Common myeloid progenitor, CD34-positive (primary cell): ENCODE results near the gene ATP8B3.

Source experiments
- CTCF ChIA-PET: fragments of 350-600 bp; sonication (Branson Sonifier 250); formaldehyde crosslinking; loops from one replicate; lab custom pipeline; 2021; ENCODE audit warnings: antibody characterized with exemption; lab: Charles Lee
- POLR2A ChIA-PET: fragments of 350-600 bp; sonication (Branson Sonifier 250); formaldehyde crosslinking; loops from one replicate; lab custom pipeline; 2021; ENCODE audit warnings: antibody characterized with exemption; lab: Charles Lee
- DNase-seq, 3 donors: peaks; one replicate each; pipeline versions ENCODE4 v3.0.0 to v3.0.0-alpha.2; 2013
- H3K27ac ChIP-seq, 2 experiments: 1 replicate in 1 of 2; 2 replicates in 1 of 2; pipeline ENCODE4 v1.7.0; 2013; ENCODE audit warnings: inconsistent platforms in 2 of 2, low read length in 2 of 2, mild to moderate bottlenecking in 2 of 2, low read depth in 1 of 2, moderate library complexity in 1 of 2; ENCODE audit not compliant: severe bottlenecking in 2 of 2, insufficient read depth in 1 of 2, poor library complexity in 1 of 2
- H3K27me3 ChIP-seq, 5 experiments: replicated peaks in 2 of 5; 1 replicate in 3 of 5; 2 replicates in 2 of 5; pipeline versions ENCODE4 v1.6.1 to v1.7.0; 2013; ENCODE audit warnings: low read length in 4 of 5, mild to moderate bottlenecking in 2 of 5, moderate library complexity in 2 of 5, inconsistent platforms in 1 of 5; ENCODE audit not compliant: insufficient read depth in 5 of 5, control insufficient read depth in 4 of 5
- H3K36me3 ChIP-seq, 4 experiments: 1 replicate in 2 of 4; 2 replicates in 2 of 4; pipeline versions ENCODE4 v1.6.1 to v1.7.0; 2013; ENCODE audit warnings: low read length in 3 of 4, control low read depth in 1 of 4, mild to moderate bottlenecking in 1 of 4; ENCODE audit not compliant: control insufficient read depth in 4 of 4, insufficient read depth in 4 of 4
- H3K4me1 ChIP-seq, 4 experiments: 1 replicate in 3 of 4; 2 replicates in 1 of 4; pipeline versions ENCODE4 v1.6.1 to v1.7.1; 2013; ENCODE audit warnings: low read length in 3 of 4, mild to moderate bottlenecking in 3 of 4, control low read depth in 1 of 4, inconsistent platforms in 1 of 4, moderate library complexity in 1 of 4; ENCODE audit not compliant: control insufficient read depth in 4 of 4, insufficient read depth in 4 of 4; ENCODE audit errors: control extremely low read depth in 1 of 4
- H3K4me3 ChIP-seq, 7 experiments: 1 replicate in 4 of 7; 2 replicates in 3 of 7; pipeline versions ENCODE4 v1.5.1 to v1.7.0; 2013; ENCODE audit warnings: mild to moderate bottlenecking in 7 of 7, low read length in 6 of 7, moderate library complexity in 6 of 7, inconsistent platforms in 2 of 7, low read depth in 2 of 7, control low read depth in 1 of 7; ENCODE audit not compliant: insufficient read depth in 4 of 7, control insufficient read depth in 1 of 7; ENCODE audit errors: extremely low read depth in 1 of 7
- H3K9me3 ChIP-seq, 5 experiments: 1 replicate in 4 of 5; 2 replicates in 1 of 5; pipeline versions ENCODE4 v1.6.1 to v1.7.1; 2013; ENCODE audit warnings: low read length in 4 of 5, mild to moderate bottlenecking in 2 of 5, inconsistent platforms in 1 of 5, low read depth in 1 of 5, moderate library complexity in 1 of 5; ENCODE audit not compliant: control insufficient read depth in 4 of 5, insufficient read depth in 2 of 5; ENCODE audit errors: control extremely low read depth in 1 of 5
- WGBS: methylation state at CpG from one replicate; pipeline ENCODE4 v1.1.5; 2013; ENCODE audit not compliant: insufficient coverage; 5-methylcytosine and 5-hydroxymethylcytosine counted together

The ATP8B3 gene

DNA sequence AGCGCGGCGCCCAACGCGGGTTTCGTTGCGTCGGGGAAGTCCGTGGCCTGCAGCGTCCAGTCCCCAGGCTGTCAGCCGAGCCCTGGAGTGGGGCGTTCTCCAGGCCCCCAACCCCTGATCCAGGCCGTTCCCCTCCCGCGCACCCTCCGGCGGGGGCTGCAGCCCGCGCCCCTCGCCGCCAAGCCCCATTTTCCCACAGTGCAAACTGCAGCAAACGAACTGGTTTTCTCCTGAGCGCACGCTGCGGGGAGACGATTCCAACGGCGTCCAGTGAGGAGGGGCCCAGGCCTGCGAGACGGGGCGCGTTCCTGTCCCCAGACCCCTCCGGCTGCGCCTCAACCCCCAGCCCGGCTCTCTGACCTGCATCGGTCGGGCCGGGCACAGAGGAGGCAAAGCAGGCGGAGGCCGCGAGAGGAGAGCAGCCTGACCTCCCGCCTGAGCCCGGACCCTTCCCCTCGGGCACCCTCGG lies 63.2 kb downstream of the ATP8B3 start:
- WGBS = 4% methylated on average over 43 of the region's 45 CpGs
- no peak for DNase-seq
- Histone ChIP-seq H3K27ac (no peak overlapping the region), H3K27me3 (peaks cover 0 to 95% (median 50%) of the 10 kb centered on the region in 5 experiments), H3K4me3 (no peak overlapping the region), H3K4me1 (peaks cover 0 to 44% (median 21%) of the 10 kb centered on the region in 4 experiments), H3K36me3 (no peaks in the 10 kb centered on the region), H3K9me3 (no peaks in the 10 kb centered on the region)
- ChIA-PET CTCF (no interaction called here), POLR2A (no interaction called here)

DNA sequence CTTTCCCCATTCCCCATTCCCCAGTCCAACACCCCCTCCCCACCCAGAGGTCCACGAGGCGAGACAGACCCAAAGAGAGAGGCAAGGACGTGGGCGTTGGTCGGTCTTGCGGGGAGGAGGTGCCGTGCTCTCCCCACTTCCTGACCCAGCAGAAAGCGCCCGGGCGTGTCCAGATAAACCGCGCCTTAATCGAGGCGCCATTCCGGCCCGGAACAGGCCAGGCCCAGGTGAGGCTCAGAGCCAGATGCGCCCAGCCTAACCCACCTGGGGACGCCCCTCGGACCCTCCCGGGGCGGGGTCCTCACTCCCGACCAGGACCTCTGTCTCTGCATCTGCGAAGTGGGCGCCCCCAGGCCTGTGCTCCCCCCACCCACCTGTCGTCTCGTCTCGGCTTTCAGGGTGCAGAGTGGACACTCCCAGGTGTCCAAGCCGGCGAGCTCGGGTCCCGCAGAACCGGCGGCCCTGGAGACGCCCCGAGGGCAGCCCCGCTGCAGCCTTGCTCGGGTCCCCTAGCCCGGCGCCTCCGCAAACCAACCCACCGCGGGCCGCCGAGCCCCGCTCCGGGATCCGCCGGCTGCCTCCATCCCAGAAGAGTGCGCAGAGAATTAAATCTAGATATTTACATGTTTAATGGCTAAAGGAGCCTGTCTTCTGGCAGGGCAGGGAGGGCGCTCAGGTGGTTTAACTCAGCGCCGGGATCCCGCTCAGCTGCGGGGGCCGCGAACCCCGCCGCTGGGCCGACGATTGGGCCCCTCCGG lies 63.8 kb downstream of the ATP8B3 start:
- WGBS = 3% methylated on average over 44 of the region's 61 CpGs
- Histone ChIP-seq H3K27me3 (peaks cover 0 to 97% (median 51%) of the 10 kb centered on the region in 5 experiments), H3K9me3 (no peaks in the 10 kb centered on the region), H3K4me1 (peaks cover 0 to 41% (median 20%) of the 10 kb centered on the region in 4 experiments), H3K4me3 (no peak overlapping the region), H3K27ac (peak overlapping the region in 1 of 2 experiments; percentile 61), H3K36me3 (no peaks in the 10 kb centered on the region)
- POLR2A ChIA-PET = no interaction called here
- no peak for DNase-seq
- CTCF ChIA-PET = no interaction called here

DNA sequence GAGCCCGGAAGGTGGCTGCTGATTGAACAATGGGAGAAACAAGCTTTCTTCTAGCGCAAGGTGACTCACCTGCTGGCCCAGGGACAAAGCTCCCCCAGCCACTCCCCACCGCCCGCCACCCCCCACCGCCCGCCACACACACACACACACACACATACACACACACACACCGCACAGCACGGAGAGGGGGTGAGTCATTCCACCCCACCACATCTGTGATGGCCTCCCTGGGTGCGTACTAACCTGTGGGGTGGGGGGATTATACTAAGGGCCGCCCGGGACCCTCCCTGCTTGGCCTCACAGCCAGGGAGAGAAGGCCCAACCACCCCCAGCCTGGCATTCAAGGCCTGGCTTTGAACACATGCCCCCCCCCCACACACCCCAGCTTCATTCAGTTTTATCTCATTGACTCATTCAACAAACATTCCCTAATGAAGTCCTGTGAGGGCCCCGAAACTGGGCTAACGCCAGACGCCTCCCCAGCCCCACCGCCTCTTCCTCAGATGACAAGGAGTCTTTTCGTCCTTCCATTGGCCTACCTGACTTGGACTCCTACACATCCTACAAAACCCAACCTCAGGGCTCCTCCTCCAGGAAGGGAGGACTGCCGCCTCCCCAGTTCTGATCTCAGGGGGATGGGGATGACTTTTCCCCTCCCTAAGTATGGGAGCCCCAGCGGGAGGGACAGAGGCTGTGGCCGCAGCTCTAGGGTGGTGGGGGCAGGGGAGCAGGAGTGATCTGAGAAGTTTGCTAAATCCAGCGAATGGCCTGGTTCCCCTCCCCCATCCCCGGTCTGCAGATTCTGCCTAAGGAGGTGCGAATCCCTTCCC lies 64.6 kb downstream of the ATP8B3 start:
- no peaks in the 10 kb centered on the region for H3K9me3 ChIP-seq
- ChIA-PET CTCF (interaction anchor here (1.0 to 1.7 kb wide), 3 partner anchors 8 to 19 kb away, joined by 4 to 7 read pairs (median 6); no protein-coding TSS in a partner anchor), POLR2A (no interaction called here)
- peak in 2 of 3 donors; percentile 61 to 69 for DNase-seq
- H3K36me3 ChIP-seq = no peaks in the 10 kb centered on the region
- H3K4me1 ChIP-seq = peaks cover 0 to 38% (median 18%) of the 10 kb centered on the region in 4 experiments
- peak overlapping the region in 1 of 2 experiments; percentile 61 for H3K27ac ChIP-seq
- H3K27me3 ChIP-seq = peaks cover 0 to 97% (median 50%) of the 10 kb centered on the region in 5 experiments
- no peak overlapping the region for H3K4me3 ChIP-seq
- WGBS = no CpG with 5 or more reads among the region's 22 CpGs

DNA sequence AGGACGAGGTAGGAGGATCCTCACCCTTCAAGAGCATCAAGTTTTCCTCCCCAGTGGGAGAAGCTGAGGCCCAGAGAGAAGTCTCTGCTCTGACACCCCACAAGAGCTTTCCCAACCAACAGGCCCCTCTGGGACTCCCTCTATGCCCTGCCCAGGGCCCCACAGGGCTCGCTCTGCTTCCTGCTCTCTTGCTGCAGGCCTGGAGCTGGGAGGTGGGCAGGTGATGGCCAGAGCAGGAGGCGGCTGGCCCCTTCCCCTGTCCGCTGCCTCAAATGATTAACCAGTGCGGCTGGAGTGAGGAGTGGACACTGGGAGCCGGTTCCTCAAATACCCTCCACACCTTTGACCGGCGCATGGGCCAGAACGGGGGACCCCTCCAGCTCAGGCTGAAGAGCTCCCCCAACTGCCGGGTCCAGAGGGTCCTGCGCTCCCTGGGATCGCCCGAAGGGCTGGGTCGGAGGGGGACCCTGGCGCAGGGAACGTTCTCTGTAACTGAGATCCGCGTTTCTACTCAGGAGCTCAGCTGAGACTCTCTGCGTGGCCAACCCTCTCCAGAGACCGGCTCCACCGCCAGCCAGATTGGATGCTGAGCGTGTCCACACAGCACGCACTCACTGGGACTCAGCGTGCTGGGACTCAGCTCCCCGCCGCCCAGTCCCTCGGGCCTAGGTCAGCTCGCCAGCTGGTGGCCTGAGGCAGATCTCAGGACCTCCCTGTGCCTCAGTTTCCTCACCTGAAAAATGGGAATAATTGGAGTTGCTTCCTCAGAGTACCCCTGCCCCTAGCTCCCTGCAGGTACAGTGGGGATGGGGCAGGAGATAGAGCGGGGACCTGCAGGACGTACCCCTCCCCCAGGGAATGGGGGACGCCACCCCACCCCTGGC lies 65.4 kb downstream of the ATP8B3 start:
- no peaks in the 10 kb centered on the region for H3K9me3 ChIP-seq
- no peak overlapping the region for H3K4me3 ChIP-seq
- 7% methylated on average over 22 of the region's 31 CpGs for WGBS
- H3K27ac ChIP-seq = no peak overlapping the region
- peak in 2 of 3 donors; percentile 41 to 56 for DNase-seq
- no peaks in the 10 kb centered on the region for H3K36me3 ChIP-seq
- H3K27me3 ChIP-seq = peaks cover 0 to 95% (median 52%) of the 10 kb centered on the region in 5 experiments
- peaks cover 0 to 33% (median 12%) of the 10 kb centered on the region in 4 experiments for H3K4me1 ChIP-seq
- POLR2A ChIA-PET = no interaction called here
- CTCF ChIA-PET = interaction anchor here (0.7 to 1.7 kb wide), 4 partner anchors 9 to 36 kb away, joined by 3 to 7 read pairs (median 5); no protein-coding TSS in a partner anchor

DNA sequence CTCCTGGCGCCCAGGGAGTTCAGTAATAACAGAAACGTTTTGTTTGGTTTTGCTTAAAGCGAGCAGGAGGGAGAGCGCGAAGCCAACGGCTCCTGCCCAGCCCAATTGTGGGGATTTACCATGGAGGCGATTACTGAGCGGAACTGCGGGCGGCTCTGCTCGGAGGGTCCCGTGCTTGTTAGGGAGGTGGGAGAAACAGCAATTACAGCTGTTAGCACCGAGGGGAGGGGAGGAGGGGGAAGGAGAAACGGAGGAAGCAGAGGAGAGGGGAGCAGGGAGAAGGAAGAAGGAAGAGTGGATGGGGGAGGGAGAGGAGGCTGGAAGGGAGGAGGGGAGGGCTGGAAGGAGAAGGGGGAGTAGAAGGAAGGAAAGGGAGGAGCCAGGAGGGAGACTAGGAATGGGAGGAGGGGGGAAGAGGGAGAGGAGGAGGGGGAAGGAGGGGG lies 66.5 kb downstream of the ATP8B3 start:
- ChIA-PET POLR2A (interaction anchor here (0.6 kb wide), 1 partner anchor 26 kb away, joined by 3 read pairs; no protein-coding TSS in a partner anchor), CTCF (interaction anchor here (1.7 kb wide), 1 partner anchor 16 kb away, joined by 7 read pairs; no protein-coding TSS in a partner anchor)
- Histone ChIP-seq H3K4me1 (peaks cover 0 to 32% (median 11%) of the 10 kb centered on the region in 4 experiments), H3K36me3 (no peaks in the 10 kb centered on the region), H3K27me3 (peaks cover 0 to 87% (median 46%) of the 10 kb centered on the region in 5 experiments), H3K4me3 (no peak overlapping the region), H3K9me3 (peaks cover 0 to under 1% (median 0%) of the 10 kb centered on the region in 5 experiments), H3K27ac (no peak overlapping the region)
- WGBS = 0% methylated on average over 8 of the region's 14 CpGs
- peak in 1 of 3 donors; percentile 40 for DNase-seq
